NCI-H1694 treated with DMSO at 0.1 percent for 48 hours (cell line): ENCODE measurements around the gene CLDN17.
A peak's percentile ranks its signal among the peaks of the same experiment; 100 is the strongest.

Experiments
- DNase-seq: peaks from one replicate; lab custom pipeline; 2025; lab: John Stamatoyannopoulos, UW

The CLDN17 gene

GRCh38 chr21:30166705-30167104 is at the start of gene CLDN17:
Gene CLDN17, minus strand, starts transcription at chr21:30166805. Its CDS starts 188 bp downstream, at chr21:30166617.
- no peak for DNase-seq

GRCh38 chr21:30216041-30216723 is 49.6 kb upstream of the CLDN17 start, which contains the start of gene CLDN8:
Gene CLDN8, minus strand, starts transcription at chr21:30216097. Its CDS starts 172 bp downstream, at chr21:30215925.
- DNase-seq, result no peak

- DNase-seq, result no peak
These were observed 44.5 kb upstream of the CLDN17 start for GRCh38 chr21:30211071-30211470.

- DNase-seq, result no peak
These were observed 43.0 kb upstream of the CLDN17 start for GRCh38 chr21:30209601-30210000.

- DNase-seq, result no peak
These were observed 40.6 kb upstream of the CLDN17 start for GRCh38 chr21:30207252-30207579.

- no peak for DNase-seq
These were observed 40.1 kb upstream of the CLDN17 start for GRCh38 chr21:30206551-30207251.

- no peak for DNase-seq
These were observed 33.4 kb upstream of the CLDN17 start for GRCh38 chr21:30200000-30200399.

- peak; percentile 60 for DNase-seq
These were observed 28.2 kb upstream of the CLDN17 start for GRCh38 chr21:30194701-30195299.

- no peak for DNase-seq
These were observed 26.6 kb upstream of the CLDN17 start for GRCh38 chr21:30193201-30193600.

GRCh38 chr21:30190554-30190953 is 23.9 kb upstream of the CLDN17 start:
- DNase-seq, result no peak

- DNase-seq, result no peak
These were observed 23.2 kb upstream of the CLDN17 start for GRCh38 chr21:30189773-30190172.

- DNase-seq, result no peak
These were observed 19.6 kb upstream of the CLDN17 start for GRCh38 chr21:30186242-30186641.

- DNase-seq, result no peak
These were observed 1.5 kb upstream of the CLDN17 start for GRCh38 chr21:30168086-30168485.

GRCh38 chr21:30166171-30166570 is 434 bp downstream of the CLDN17 start:
- no peak for DNase-seq

- no peak for DNase-seq
These were observed 1.8 kb downstream of the CLDN17 start for GRCh38 chr21:30164796-30165195.

GRCh38 chr21:30153697-30154340 is 12.8 kb downstream of the CLDN17 start:
- no peak for DNase-seq

- DNase-seq, result no peak
These were observed 13.8 kb downstream of the CLDN17 start for GRCh38 chr21:30152792-30153191.

GRCh38 chr21:30148906-30149305 is 17.7 kb downstream of the CLDN17 start:
- DNase-seq, result no peak

GRCh38 chr21:30146558-30147282 is 19.9 kb downstream of the CLDN17 start:
- no peak for DNase-seq

- no peak for DNase-seq
These were observed 28.1 kb downstream of the CLDN17 start for GRCh38 chr21:30138483-30138882.

- DNase-seq, result no peak
These were observed 37.4 kb downstream of the CLDN17 start for GRCh38 chr21:30129246-30129645.

GRCh38 chr21:30126576-30126975 is 40.0 kb downstream of the CLDN17 start:
- DNase-seq, result no peak
